HUES48 (cell line): ENCODE results near the gene NLRX1.
"Not testable (repeated sequence)": the region's sequence is repeated elsewhere in the genome, so short reads cannot be mapped to it uniquely, and the experiment has no call there.

Experiments used
- H3K27ac ChIP-seq: one replicate; pipeline ENCODE4 v1.7.0; 2013; ENCODE audit warnings: low read depth, low read length, inconsistent platforms
- H3K27me3 ChIP-seq: 2 replicates; pipeline ENCODE4 v1.6.1; 2013; ENCODE audit warnings: mild to moderate bottlenecking, low read length; ENCODE audit not compliant: control insufficient read depth, insufficient read depth
- H3K36me3 ChIP-seq: 2 replicates; pipeline ENCODE4 v1.6.1; 2013; ENCODE audit warnings: low read length; ENCODE audit not compliant: control insufficient read depth, insufficient read depth
- H3K4me1 ChIP-seq: 2 replicates; pipeline ENCODE4 v1.6.1; 2013; ENCODE audit warnings: mild to moderate bottlenecking, low read length; ENCODE audit not compliant: control insufficient read depth, insufficient read depth
- H3K4me3 ChIP-seq: 2 replicates; pipeline ENCODE4 v1.5.1; 2013; ENCODE audit warnings: mild to moderate bottlenecking, low read depth, low read length
- H3K9ac ChIP-seq: 2 replicates; pipeline ENCODE4 v1.6.1; 2013; ENCODE audit warnings: mild to moderate bottlenecking, low read depth, low read length, moderate library complexity
- H3K9me3 ChIP-seq: 2 replicates; pipeline ENCODE4 v1.6.1; 2013; ENCODE audit warnings: low read length; ENCODE audit not compliant: control insufficient read depth, insufficient read depth

Gene NLRX1

DNA sequence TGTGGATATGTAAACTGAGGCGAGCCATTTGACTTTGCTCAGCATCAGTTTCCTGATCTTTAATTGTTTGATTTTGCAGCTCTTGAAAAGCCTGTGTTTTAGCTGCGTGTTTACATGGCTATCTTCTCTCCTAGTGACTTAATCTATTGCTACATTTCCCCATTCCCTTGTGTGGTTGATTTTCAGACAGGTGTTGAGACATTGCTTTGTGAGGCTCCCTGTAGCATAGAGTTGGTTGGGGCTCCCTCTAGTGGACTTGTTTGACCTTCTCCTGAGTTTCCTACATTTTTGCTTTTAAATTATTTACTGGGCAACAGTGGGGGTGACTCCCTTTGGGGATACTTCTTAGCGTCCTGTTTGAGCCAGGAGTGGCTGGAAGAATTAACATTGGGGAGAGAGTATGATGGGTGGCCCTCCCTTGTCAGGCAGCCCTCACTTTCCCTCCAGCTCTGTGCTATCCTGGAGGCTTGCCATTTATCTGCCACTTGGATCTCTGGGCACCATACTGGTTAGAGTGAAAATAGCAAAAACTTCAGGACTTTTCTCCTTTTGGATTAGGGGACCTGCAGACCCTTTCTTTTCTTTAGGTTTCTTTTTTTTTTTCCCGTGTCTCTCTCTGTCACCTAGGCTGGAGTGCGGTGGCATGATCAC is 28.4 kb downstream of the NLRX1 start:
- no peaks in the 10 kb centered on the region for H3K27me3 ChIP-seq
- H3K27ac ChIP-seq, result no peak overlapping the region
- H3K4me3 ChIP-seq, result no peak overlapping the region
- H3K4me1 ChIP-seq, result peaks cover 5% of the 10 kb centered on the region; the same call in 1 of the 2 replicates
- no peaks in the 10 kb centered on the region for H3K9me3 ChIP-seq
- H3K36me3 ChIP-seq, result no peaks in the 10 kb centered on the region
- H3K9ac ChIP-seq, result no peak overlapping the region

DNA sequence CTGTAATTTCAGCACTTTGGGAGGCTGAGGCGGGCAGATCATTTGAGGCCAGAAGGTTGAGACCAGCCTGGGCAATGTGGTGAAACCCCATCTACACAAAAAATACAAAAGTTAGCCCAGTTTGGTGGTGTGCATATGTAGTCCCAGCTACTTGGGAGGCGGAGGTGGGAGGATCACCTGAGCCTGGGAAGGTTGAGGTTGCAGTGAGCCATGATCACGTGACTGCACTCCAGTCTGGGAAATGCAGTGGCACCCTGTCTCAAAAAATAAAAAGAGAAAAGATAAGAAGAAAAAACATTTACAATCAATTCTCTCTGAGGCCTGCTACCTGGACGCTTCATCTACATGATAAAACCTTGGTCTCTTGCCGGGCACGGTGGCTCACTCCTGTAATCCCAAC is 30.4 kb downstream of the NLRX1 start:
- H3K27ac ChIP-seq, result no peak overlapping the region
- no peaks in the 10 kb centered on the region for H3K27me3 ChIP-seq
- H3K4me3 ChIP-seq, result no peak overlapping the region
- H3K9me3 ChIP-seq, result no peaks in the 10 kb centered on the region
- H3K36me3 ChIP-seq, result no peaks in the 10 kb centered on the region
- H3K4me1 ChIP-seq, result peaks cover 5% of the 10 kb centered on the region; the same call in 1 of the 2 replicates
- H3K9ac ChIP-seq, result no peak overlapping the region

DNA sequence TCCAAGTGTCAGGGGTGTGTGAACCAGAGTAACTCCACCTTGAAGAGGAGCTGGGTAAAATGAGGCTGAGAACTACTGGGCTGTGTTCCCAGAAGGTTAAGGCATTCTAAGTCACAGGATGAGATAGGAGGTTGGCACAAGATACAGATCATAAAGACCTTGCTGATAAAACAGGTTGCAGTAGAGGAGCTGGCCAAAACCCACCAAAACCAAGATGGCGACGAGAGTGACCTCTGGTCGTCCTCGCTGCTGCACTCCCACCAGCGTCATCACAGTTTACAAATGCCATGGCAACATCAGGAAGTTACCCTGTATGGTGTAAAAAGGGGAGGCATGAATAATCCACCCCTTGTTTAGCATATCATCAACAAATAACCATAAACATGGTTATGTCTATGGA is 32.7 kb downstream of the NLRX1 start:
- not testable (repeated sequence) for H3K4me3 ChIP-seq, H3K27ac ChIP-seq, H3K27me3 ChIP-seq, H3K9me3 ChIP-seq, H3K9ac ChIP-seq, H3K36me3 ChIP-seq
- peaks cover 10% of the 10 kb centered on the region for H3K4me1 ChIP-seq

DNA sequence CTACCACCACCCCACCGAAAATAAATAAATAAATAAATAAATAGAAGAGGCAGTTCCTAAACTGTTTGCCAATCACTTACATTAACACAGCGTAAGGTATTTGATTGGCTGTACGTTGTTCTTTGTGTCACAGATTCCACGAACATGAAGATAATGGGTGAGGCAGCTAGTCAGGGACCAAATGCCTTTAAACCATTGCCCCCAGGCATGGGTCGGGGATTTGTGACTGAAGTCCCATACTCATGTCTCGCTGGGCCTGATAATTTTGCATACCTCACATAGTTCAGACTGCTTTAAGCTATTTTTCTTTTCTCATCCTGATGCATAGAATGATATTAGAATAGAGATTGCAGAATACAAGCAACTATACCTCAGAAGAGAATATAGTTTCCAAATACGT is 34.0 kb downstream of the NLRX1 start:
- H3K4me1 ChIP-seq, result peaks cover 11% of the 10 kb centered on the region
- no peak overlapping the region for H3K9ac ChIP-seq
- H3K9me3 ChIP-seq, result no peaks in the 10 kb centered on the region
- H3K27ac ChIP-seq, result no peak overlapping the region
- H3K4me3 ChIP-seq, result no peak overlapping the region
- H3K36me3 ChIP-seq, result no peaks in the 10 kb centered on the region
- H3K27me3 ChIP-seq, result no peaks in the 10 kb centered on the region

DNA sequence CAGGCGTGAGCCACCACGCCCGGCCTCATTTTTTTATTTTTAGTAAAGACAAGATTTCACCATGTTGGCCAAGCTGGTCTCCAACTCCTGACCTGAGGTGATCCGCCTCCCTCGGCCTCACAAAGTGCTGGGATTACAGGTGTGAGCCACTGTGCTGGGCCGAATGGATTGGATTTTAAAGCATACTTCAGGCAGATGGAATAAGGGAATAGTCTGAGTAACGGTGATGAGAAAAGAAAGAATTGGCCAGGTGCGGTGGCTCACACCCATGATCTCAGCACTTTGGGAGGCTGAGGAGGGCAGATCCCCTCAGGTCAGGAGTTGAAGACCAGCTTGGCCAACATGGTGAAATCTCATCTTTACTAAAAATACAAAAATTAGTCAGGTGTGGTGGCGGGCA is 35.5 kb downstream of the NLRX1 start:
- no peak overlapping the region for H3K4me3 ChIP-seq
- no peak overlapping the region for H3K27ac ChIP-seq
- H3K27me3 ChIP-seq, result no peaks in the 10 kb centered on the region
- H3K9ac ChIP-seq, result no peak overlapping the region
- no peaks in the 10 kb centered on the region for H3K9me3 ChIP-seq
- H3K4me1 ChIP-seq, result peaks cover 23% of the 10 kb centered on the region
- H3K36me3 ChIP-seq, result no peaks in the 10 kb centered on the region

DNA sequence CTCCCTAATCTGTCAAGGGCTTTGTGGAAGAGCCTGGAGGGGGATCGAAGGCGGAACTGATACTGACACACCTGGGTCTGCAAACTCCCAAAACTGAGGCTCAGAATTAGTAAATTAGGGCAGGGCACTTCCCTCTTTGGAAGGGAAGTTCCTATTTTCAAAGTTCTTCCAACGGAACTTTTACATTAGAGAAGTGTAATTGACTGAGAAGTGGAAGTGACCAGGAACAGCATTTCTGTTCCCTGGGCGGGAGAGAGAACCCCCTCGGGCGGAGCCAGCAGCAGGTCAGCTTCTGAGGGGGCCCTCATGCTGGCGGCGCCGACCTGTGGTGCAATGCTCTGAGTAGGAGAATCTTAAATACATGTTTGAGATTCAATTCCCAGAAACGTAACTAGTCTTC is 36.6 kb downstream of the NLRX1 start:
- Histone ChIP-seq H3K36me3 (no peaks in the 10 kb centered on the region), H3K4me3 (peak overlapping the region; percentile 83), H3K27ac (peak overlapping the region; percentile 99), H3K4me1 (peaks cover 31% of the 10 kb centered on the region), H3K9me3 (no peaks in the 10 kb centered on the region), H3K27me3 (no peaks in the 10 kb centered on the region), H3K9ac (no peak overlapping the region)

DNA sequence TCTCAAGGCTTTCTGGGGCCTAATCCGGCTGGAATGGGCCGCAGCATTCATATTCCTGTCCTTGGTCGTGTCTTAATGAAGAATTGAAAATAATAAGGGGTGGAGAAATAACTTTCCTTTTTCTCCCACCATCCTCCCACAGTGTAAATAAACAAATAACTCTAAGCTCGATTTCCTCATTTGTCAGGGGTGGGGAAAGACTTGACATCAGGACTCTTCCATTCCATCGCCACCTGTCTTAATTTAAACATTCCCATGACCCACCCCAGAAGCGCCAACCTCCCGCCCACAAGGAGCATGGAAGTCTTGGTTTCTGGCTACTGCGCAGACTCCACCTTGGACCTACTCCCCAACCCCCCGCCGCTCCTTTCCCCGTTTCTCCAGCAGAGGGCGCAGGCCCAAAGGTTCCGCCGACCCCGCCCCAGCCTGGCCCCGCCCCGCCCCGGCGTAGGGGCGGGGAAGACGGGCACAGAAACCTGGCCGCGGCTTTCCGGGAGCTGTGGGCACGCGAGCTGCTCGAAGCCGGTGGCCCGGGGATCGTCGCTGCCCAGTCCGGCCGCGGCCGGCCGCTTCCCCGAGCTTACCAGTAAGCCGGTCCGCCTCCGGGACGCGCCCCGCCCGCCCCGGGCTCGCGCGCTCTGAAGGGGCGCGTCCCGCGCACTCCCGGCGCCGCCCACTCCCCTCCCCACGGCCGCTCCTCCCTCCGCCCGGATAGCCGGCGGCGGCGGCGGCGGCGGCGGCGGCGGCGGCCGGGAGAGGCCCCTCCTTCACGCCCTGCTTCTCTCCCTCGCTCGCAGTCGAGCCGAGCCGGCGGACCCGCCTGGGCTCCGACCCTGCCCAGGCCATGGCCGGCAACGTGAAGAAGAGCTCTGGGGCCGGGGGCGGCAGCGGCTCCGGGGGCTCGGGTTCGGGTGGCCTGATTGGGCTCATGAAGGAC is 37.3 kb downstream of the NLRX1 start, which contains the start of gene CBL:
TSS of gene CBL (plus strand) at position 766 of the 937 bp plus-strand sequence. CDS start at position 845, 79 bp downstream.
- H3K9me3 ChIP-seq, result no peaks in the 10 kb centered on the region
- peaks cover 32% of the 10 kb centered on the region for H3K4me1 ChIP-seq
- H3K4me3 ChIP-seq, result peak within 1 kb of the TSS; percentile 83
- H3K27ac ChIP-seq, result peak within 1 kb of the TSS; percentile 99
- no peaks in the 10 kb centered on the region for H3K36me3 ChIP-seq
- H3K27me3 ChIP-seq, result no peaks in the 10 kb centered on the region
- H3K9ac ChIP-seq, result peak within 1 kb of the TSS; percentile 75

DNA sequence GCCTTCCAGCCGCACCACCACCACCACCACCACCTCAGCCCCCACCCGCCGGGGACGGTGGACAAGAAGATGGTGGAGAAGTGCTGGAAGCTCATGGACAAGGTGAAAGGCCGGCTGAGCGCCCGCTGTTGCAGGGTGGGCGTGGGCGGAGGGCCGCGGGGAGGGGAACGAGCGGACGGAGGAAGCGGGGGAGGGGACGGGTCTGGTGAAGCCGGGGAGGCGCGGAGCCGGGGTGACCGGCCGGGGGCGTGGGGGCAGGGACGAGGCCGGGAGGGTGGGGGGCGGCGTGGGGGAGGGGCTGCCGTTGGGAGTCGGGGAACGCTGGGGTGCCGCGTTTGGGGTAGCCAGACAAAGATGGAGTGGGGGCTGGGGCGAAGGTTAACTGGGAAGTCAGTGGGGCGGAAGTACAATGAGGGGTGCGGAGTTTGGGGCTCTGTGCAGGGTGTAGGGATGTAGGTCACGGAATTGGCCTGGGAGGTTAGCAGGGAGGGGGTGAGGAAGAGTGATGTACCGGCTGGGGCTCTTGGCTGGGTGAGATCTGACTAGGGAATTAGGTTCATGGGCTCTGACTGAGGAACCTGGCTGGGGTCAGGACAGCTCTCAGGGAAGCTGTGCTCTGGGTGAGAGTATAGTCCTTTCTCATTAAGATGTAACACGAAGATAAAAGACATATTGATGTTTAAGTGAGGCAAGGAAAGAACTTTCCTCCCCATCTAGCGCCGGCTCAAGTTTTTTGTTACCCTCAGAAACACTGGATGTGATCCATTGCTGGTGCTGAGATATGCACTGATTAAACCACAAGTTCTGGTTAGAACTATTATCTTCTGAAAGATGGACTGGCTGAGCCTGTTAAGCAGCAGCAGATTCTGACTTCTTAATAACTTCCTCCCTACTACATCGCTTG is 38.2 kb downstream of the NLRX1 start:
- peak overlapping the region; percentile 83 for H3K4me3 ChIP-seq
- peak overlapping the region; percentile 99 for H3K27ac ChIP-seq
- peak overlapping the region; percentile 75 for H3K9ac ChIP-seq
- no peaks in the 10 kb centered on the region for H3K36me3 ChIP-seq
- no peaks in the 10 kb centered on the region for H3K9me3 ChIP-seq
- peaks cover 32% of the 10 kb centered on the region for H3K4me1 ChIP-seq
- no peaks in the 10 kb centered on the region for H3K27me3 ChIP-seq

DNA sequence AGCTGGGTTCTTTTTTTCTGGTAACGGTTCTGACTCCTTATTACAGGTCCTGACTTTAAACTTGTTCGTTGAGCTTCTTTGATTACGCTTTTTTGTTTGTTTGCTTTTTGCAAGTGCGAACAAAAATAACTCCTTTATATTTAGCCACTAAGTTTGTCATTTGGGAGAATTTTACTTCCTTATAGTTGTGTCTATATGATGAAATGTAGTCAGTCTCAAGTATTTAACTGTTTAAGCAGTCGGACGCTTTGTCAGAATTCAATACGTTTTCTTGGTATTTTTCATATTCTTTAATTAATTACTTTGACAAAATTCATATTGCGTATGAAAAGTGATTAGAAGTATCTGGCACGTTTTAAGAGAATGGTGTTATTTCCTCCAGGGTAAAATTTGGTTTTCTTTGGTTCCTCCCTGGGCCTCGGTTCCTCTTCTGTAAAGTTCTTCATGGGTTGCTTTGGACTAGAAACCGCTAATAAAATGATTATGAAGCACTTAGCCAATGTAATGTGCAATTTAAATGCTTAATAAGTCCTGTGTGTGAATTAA is 39.0 kb downstream of the NLRX1 start:
- Histone ChIP-seq H3K4me1 (peaks cover 32% of the 10 kb centered on the region), H3K9me3 (no peaks in the 10 kb centered on the region), H3K4me3 (peak overlapping the region; percentile 83), H3K27me3 (no peaks in the 10 kb centered on the region), H3K36me3 (no peaks in the 10 kb centered on the region), H3K9ac (0 out of 2 replicates have a peak overlapping the region, but pooled peaks have one; percentile 56), H3K27ac (peak overlapping the region; percentile 99)

DNA sequence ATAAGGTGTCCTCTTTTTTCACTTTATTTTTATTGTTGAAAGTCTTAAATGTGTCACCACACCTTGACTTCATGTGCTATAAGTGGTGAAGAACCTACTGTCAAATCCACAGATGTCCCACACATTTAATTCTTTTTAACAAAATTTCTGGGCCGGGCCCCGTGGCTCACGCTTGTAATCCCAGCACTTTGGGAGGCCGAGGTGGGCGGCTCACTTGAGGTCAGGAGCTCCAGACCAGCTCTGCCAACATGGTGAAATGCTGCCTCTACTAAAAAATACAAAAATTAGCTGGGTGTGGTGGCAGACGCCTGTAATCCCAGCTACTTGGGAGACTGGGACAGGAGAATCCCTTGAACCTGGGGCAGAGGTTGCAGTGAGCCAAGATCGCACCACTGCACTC is 40.7 kb downstream of the NLRX1 start:
- Histone ChIP-seq H3K9ac (no peak overlapping the region), H3K4me3 (no peak overlapping the region)

More for the DNA sequence above, 40.7 kb downstream of the NLRX1 start:
- Histone ChIP-seq H3K4me1 (peaks cover 32% of the 10 kb centered on the region), H3K9me3 (no peaks in the 10 kb centered on the region), H3K27me3 (no peaks in the 10 kb centered on the region), H3K36me3 (no peaks in the 10 kb centered on the region), H3K27ac (no peak overlapping the region)
